Measurements from ENCODE around the gene RTL10. TPM values are rescaled to one million over a fixed set of nuclear protein-coding genes. Genes with fewer than 3 reads are reported as not detected.
A peak's percentile ranks its signal among the peaks of the same experiment; 100 is the strongest.

RTL10 gene
- polyA plus RNA-seq, 1 of the 3 experiments (the other 2 are of a cell fraction) = 7.8 TPM

- no peaks in the 10 kb centered on the region for H3K36me3 ChIP-seq (replicated peaks in 1 of 2; ENCODE audit: control insufficient read depth in 1 of 2, insufficient read depth in 2 of 2, low read length in 1 of 2)
- H3K4me1 ChIP-seq (ENCODE audit: control insufficient read depth in 1 of 2, insufficient read depth in 2 of 2, low read depth in 1 of 2, low read length in 1 of 2) = peaks cover 31 to 36% of the 10 kb centered on the region in 2 experiments; a peak in 3 of 4 replicates
- CTCF ChIA-PET = interaction anchor here (1.0 to 6.1 kb wide), 23 partner anchors 8 to 197 kb away, joined by 3 to 64 read pairs (median 5); no protein-coding TSS in a partner anchor
- H3K27me3 ChIP-seq (ENCODE audit: insufficient read depth) = no peaks in the 10 kb centered on the region
- TF ChIP-seq EP300 (IDR thresholded peaks at IDR 0.05; ENCODE audit: borderline replicate concordance in 1 of 2, low read depth in 1 of 2, low read length in 1 of 2) = no peak
- TF ChIP-seq CHD2 (IDR thresholded peaks at IDR 0.05; ENCODE audit: low read length, partially characterized antibody) = no peak
- TF ChIP-seq NRF1 (IDR thresholded peaks at IDR 0.05; ENCODE audit: low read depth, low read length) = no peak
- no peak for TF ChIP-seq REST (IDR thresholded peaks at IDR 0.05; ENCODE audit: low read depth, low read length)
- no peak for TF ChIP-seq MXI1 (IDR thresholded peaks at IDR 0.05; ENCODE audit: low read depth, low read length)
- no peak for TF ChIP-seq JUND (IDR thresholded peaks at IDR 0.05)
- TF ChIP-seq TCF12 (IDR thresholded peaks at IDR 0.05) = no peak
- TF ChIP-seq SMC3 (IDR thresholded peaks at IDR 0.05; ENCODE audit: low read depth, low read length) = no peak
- no peak for TF ChIP-seq RAD21 (IDR thresholded peaks at IDR 0.05; ENCODE audit: low read length)
- TF ChIP-seq PBX3 (IDR thresholded peaks at IDR 0.05) = no peak
- TF ChIP-seq RCOR1 (IDR thresholded peaks at IDR 0.05; ENCODE audit: low read length) = no peak
- TF ChIP-seq, protein P1, sequence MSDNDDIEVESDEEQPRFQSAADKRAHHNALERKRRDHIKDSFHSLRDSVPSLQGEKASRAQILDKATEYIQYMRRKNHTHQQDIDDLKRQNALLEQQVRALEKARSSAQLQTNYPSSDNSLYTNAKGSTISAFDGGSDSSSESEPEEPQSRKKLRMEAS (IDR thresholded peaks at IDR 0.05; ENCODE audit: low read depth) = no peak
- TF ChIP-seq, protein P2, sequence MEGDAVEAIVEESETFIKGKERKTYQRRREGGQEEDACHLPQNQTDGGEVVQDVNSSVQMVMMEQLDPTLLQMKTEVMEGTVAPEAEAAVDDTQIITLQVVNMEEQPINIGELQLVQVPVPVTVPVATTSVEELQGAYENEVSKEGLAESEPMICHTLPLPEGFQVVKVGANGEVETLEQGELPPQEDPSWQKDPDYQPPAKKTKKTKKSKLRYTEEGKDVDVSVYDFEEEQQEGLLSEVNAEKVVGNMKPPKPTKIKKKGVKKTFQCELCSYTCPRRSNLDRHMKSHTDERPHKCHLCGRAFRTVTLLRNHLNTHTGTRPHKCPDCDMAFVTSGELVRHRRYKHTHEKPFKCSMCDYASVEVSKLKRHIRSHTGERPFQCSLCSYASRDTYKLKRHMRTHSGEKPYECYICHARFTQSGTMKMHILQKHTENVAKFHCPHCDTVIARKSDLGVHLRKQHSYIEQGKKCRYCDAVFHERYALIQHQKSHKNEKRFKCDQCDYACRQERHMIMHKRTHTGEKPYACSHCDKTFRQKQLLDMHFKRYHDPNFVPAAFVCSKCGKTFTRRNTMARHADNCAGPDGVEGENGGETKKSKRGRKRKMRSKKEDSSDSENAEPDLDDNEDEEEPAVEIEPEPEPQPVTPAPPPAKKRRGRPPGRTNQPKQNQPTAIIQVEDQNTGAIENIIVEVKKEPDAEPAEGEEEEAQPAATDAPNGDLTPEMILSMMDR (IDR thresholded peaks at IDR 0.05) = no peak
- TF ChIP-seq RXRA (IDR thresholded peaks at IDR 0.05; ENCODE audit: borderline replicate concordance, low read depth) = no peak
- TF ChIP-seq RFX5 (IDR thresholded peaks at IDR 0.05; ENCODE audit: low read length) = no peak
- no peak for TF ChIP-seq NFIC (IDR thresholded peaks at IDR 0.05; ENCODE audit: borderline replicate concordance)
- no peaks in the 10 kb centered on the region for H3K9me2 ChIP-seq
- DNase-seq = peak; percentile 39
- H3K27ac ChIP-seq (ENCODE audit: low read depth in 2 of 2, low read length in 1 of 2) = peak overlapping the region in 1 of 2 experiments; percentile 40; a peak in 1 of 4 replicates
- POLR2A ChIA-PET = interaction anchor here (0.9 to 1.5 kb wide), 3 partner anchors 26 to 147 kb away, joined by 3 to 4 read pairs (median 4); no protein-coding TSS in a partner anchor
- H3K79me2 ChIP-seq (ENCODE audit: insufficient read depth) = peaks cover 26% of the 10 kb centered on the region; the same call in 1 of the 2 replicates
- no peaks in the 10 kb centered on the region for H3K9me3 ChIP-seq
- H3K9ac ChIP-seq = no peak overlapping the region
- WGBS (ENCODE audit: low lambda C conversion rate) = 100% methylated on average over 1 of the region's 18 CpGs
- H3K4me2 ChIP-seq = no peak overlapping the region
- peaks cover 13% of the 10 kb centered on the region for H3F3A ChIP-seq (replicated peaks; ENCODE audit: insufficient read depth)
- no peaks in the 10 kb centered on the region for H4K20me1 ChIP-seq (ENCODE audit: insufficient read depth)
- H2AFZ ChIP-seq (ENCODE audit: low read depth) = no peak overlapping the region
- no peak overlapping the region for H3K4me3 ChIP-seq (ENCODE audit: low read depth in 2 of 2, low read length in 1 of 2)
Measured at GRCh38 chr22:19876941-19877625, 22.4 kb upstream of the RTL10 start.
